ENCODE data around the gene SOD2.

Gene SOD2

DNA sequence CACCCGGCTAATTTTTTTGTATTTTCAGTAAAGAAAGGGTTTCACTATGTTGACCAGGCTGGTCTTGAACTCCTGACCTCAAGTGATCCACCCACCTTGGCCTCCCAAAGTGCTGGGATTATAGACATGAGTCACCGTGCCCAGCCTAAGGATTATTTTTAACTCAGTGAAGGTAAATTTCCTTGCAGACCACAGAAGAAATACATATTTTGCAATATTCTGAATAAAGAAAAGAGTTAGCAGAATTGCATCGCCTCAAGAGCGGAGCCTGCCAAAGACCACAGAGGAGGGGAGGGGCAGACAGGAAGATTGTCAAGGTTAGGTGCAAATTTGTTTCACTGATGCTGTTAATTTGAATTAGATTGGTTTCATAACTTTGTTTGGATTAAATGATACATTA, 47.4 kb downstream of the SOD2 start:
- DNase-seq (ENCODE audit: low spot score), result no peak
- in situ Hi-C loops (cut with MboI; ENCODE audit: low sequenced_read_pairs, unreplicated experiment), result no loop called here
- TF ChIP-seq, protein P1, sequence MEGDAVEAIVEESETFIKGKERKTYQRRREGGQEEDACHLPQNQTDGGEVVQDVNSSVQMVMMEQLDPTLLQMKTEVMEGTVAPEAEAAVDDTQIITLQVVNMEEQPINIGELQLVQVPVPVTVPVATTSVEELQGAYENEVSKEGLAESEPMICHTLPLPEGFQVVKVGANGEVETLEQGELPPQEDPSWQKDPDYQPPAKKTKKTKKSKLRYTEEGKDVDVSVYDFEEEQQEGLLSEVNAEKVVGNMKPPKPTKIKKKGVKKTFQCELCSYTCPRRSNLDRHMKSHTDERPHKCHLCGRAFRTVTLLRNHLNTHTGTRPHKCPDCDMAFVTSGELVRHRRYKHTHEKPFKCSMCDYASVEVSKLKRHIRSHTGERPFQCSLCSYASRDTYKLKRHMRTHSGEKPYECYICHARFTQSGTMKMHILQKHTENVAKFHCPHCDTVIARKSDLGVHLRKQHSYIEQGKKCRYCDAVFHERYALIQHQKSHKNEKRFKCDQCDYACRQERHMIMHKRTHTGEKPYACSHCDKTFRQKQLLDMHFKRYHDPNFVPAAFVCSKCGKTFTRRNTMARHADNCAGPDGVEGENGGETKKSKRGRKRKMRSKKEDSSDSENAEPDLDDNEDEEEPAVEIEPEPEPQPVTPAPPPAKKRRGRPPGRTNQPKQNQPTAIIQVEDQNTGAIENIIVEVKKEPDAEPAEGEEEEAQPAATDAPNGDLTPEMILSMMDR (IDR thresholded peaks at IDR 0.05; ENCODE audit: borderline replicate concordance, control extremely low read depth, extremely low read depth, insufficient read depth, missing control alignments), result no peak
